Iris pigment epithelial cell (primary cell): Measurements from ENCODE around the gene CXCL16.
A peak's percentile ranks its signal among the peaks of the same experiment; 100 is the strongest.

Source experiments
- DNase-seq: peaks from one replicate; pipeline ENCODE4 v3.0.0-alpha.2; 2011; ENCODE audit warnings: low read depth

The CXCL16 gene

GRCh38 chr17:4739122-4740024, at the start of gene CXCL16, which contains the start of gene ZMYND15:
CXCL16 (minus strand) TSS chr17:4739928; CDS start chr17:4739339, 589 bp downstream.
ZMYND15 (plus strand) TSS chr17:4739833; CDS start chr17:4740549, 716 bp downstream.
- peak; percentile 36 for DNase-seq

- DNase-seq: peak; percentile 8
Measured at GRCh38 chr17:4788807-4789700, 49.3 kb upstream of the CXCL16 start, which contains the start of gene GLTPD2. GLTPD2 (plus strand) TSS chr17:4788964; CDS start chr17:4789012, 48 bp downstream.

GRCh38 chr17:4788159-4788806, 48.6 kb upstream of the CXCL16 start:
- DNase-seq: no peak

- no peak for DNase-seq
Measured at GRCh38 chr17:4786516-4786915, 46.8 kb upstream of the CXCL16 start.

GRCh38 chr17:4786106-4786511, 46.4 kb upstream of the CXCL16 start, which contains the start of gene VMO1:
VMO1 (minus strand) TSS chr17:4786364; CDS start chr17:4786352, 12 bp downstream.
- DNase-seq: peak; percentile 67

- DNase-seq: peak; percentile 6
Measured at GRCh38 chr17:4785311-4786105, 45.8 kb upstream of the CXCL16 start.

GRCh38 chr17:4782652-4783051, 42.9 kb upstream of the CXCL16 start:
- no peak for DNase-seq

- DNase-seq: no peak
Measured at GRCh38 chr17:4780325-4780955, 40.7 kb upstream of the CXCL16 start.

- peak; percentile 15 for DNase-seq
Measured at GRCh38 chr17:4777969-4778760, 38.4 kb upstream of the CXCL16 start.

GRCh38 chr17:4772235-4772613, 32.5 kb upstream of the CXCL16 start:
- no peak for DNase-seq

- DNase-seq: no peak
Measured at GRCh38 chr17:4771519-4772234, 31.9 kb upstream of the CXCL16 start, which contains the start of gene TM4SF5. TM4SF5 (plus strand) TSS chr17:4771886; CDS start chr17:4771923, 37 bp downstream.

GRCh38 chr17:4769628-4770027, 29.9 kb upstream of the CXCL16 start:
- peak; percentile 16 for DNase-seq

GRCh38 chr17:4768298-4768697, 28.6 kb upstream of the CXCL16 start:
- DNase-seq: no peak

GRCh38 chr17:4766723-4767122, 27.0 kb upstream of the CXCL16 start:
- DNase-seq: no peak

GRCh38 chr17:4766201-4766600, 26.5 kb upstream of the CXCL16 start:
- DNase-seq: no peak

- DNase-seq: no peak
Measured at GRCh38 chr17:4764595-4764994, 24.9 kb upstream of the CXCL16 start.

- DNase-seq: no peak
Measured at GRCh38 chr17:4759776-4760236, 20.1 kb upstream of the CXCL16 start.

GRCh38 chr17:4753392-4753791, 13.7 kb upstream of the CXCL16 start:
- no peak for DNase-seq

GRCh38 chr17:4751932-4752331, 12.2 kb upstream of the CXCL16 start:
- DNase-seq: peak; percentile 26
